Heart left ventricle (tissue), 16 donors: Measurements from ENCODE around the gene SHPK. TPM values are rescaled to one million over a fixed set of nuclear protein-coding genes. Genes with fewer than 3 reads are reported as not detected.

Source experiments
- ATAC-seq, 4 donors: fragments of 200-7000 bp; cut with Tn5 transposase; one replicate each; pipeline ENCODE4 v1.9.1; 2020 to 2022; ENCODE audit warnings: moderate library complexity in 4 of 4, mild to moderate bottlenecking in 3 of 4, moderate number of reproducible peaks in 1 of 4
- DNase-seq, 5 donors: peaks; one replicate each; pipeline ENCODE4 v3.0.0-alpha.2; 2020
- H3K27ac ChIP-seq, 12 donors: fragments of 200-600 bp; sonication (generic) in 4 of 12; one replicate each; pipeline versions ENCODE4 v1.5.0 to v1.8.0; 2016 to 2022; ENCODE audit warnings: mild to moderate bottlenecking in 2 of 12
- H3K27me3 ChIP-seq, 9 donors: fragments of 200-600 bp; sonication (generic) in 2 of 9; one replicate each; pipeline versions ENCODE4 v1.5.1 to v1.8.0; 2016 to 2022; ENCODE audit warnings: mild to moderate bottlenecking in 3 of 9
- H3K36me3 ChIP-seq, 9 donors: fragments of 200-600 bp; sonication (generic) in 2 of 9; one replicate each; pipeline versions ENCODE4 v1.5.0 to v1.8.0; 2018 to 2022; ENCODE audit warnings: mild to moderate bottlenecking in 2 of 9
- H3K4me1 ChIP-seq, 12 donors: fragments of 200-600 bp; sonication (generic) in 4 of 12; one replicate each; pipeline versions ENCODE4 v1.5.0 to v1.8.0; 2016 to 2022; ENCODE audit warnings: mild to moderate bottlenecking in 3 of 12
- H3K4me3 ChIP-seq, 12 donors: fragments of 200-600 bp; sonication (generic) in 4 of 12; one replicate each; pipeline versions ENCODE4 v1.5.0 to v1.8.0; 2017 to 2022; ENCODE audit warnings: mild to moderate bottlenecking in 9 of 12, moderate library complexity in 4 of 12
- H3K9me3 ChIP-seq, 12 donors: fragments of 200-600 bp; sonication (generic) in 4 of 12; one replicate each; pipeline versions ENCODE4 v1.5.0 to v1.8.0; 2016 to 2022; ENCODE audit warnings: mild to moderate bottlenecking in 1 of 12
- POLR2A ChIP-seq, 2 donors: fragments of 450-650 bp; IDR thresholded peaks; one replicate each; pipeline ENCODE4 v1.6.1; 2017; ENCODE audit warnings: antibody characterized with exemption in 2 of 2, mild to moderate bottlenecking in 2 of 2, moderate library complexity in 2 of 2
- WGBS, 4 donors: extraction: QIAGEN DNeasy Blood & Tissue Kit in 2 of 4; methylation state at CpG; one replicate each; pipeline versions ENCODE4 v1.1.5 to v1.1.7; 2013 to 2018; 5-methylcytosine and 5-hydroxymethylcytosine counted together
- intact Hi-C, 10 donors: fragments of 100-400 bp; cut with DNase I; formaldehyde crosslinking; loops; one replicate each; pipeline versions ENCODE4 v1.11.1 to v1.14.2; 2022
- polyA plus RNA-seq, 2 donors: library from polyadenylated mRNA; stranded (reverse); fragments of 200-250 nt; gene quantifications; one replicate each; pipeline ENCODE4 v1.2.3, GENCODE V29; 2013
- total RNA-seq, 9 donors: library from RNA; depleted of rRNA in 2 of 9; stranded (reverse); fragments of >200 nt in 2 of 9; fragmentation: NEBNext Ultra II Directional in 3 of 9; extraction: Animal tissue kit (Norgen Biotek cat#: 25700) in 3 of 9; gene quantifications; one replicate each; pipeline versions ENCODE4 v1.1.0 to v1.2.4, GENCODE V29; 2016 to 2023
- TF ChIP-seq, protein P1 (sequence below), 12 donors: fragments of 200-600 bp; sonication (generic) in 4 of 12; IDR thresholded peaks; one replicate each; pipeline versions ENCODE4 v1.5.0 to v1.8.0; 2018 to 2022; ENCODE audit warnings: antibody characterized with exemption in 12 of 12, mild to moderate bottlenecking in 5 of 12
- donor health status: ischemic (EF 13 %, LVEDD 7.1; RV severe dilation, severe dysfunction).
- donor health status: healthy with polysubstance abuse.
- donor health status: DM: no; HTN: yes; CAD: no.
- donor health status: DM: no; HTN: no; CAD: no.
- donor health status: ischemic (EF 25% LVEDD 6.9; RV normal size, moderate dysfunction).
- donor health status: ischemic (EF 25% LVEDD 5.7; RV mildly dilated, moderate dysfunction).
- donor health status: healthy.
- donor health status: DM: yes; HTN: yes; CAD: no.
- donor health status: ischemic (EF 35%, LVEDD 5.7; RV mildly dilated, moderate dysfunction).
- donor health status: nonischemic (EF 11% LVEDD 7.7; RV severe dilation, severe dysfunction).
- donor health status: DM: yes; HTN: yes; CAD: no.
- donor health status: PGD.
- donor health status: ischemic (EF 29% LVEDD 5.4; RV normal size, mild dysfunction).
- donor health status: nonischemic (EF 23%, LVEDD 6.1; RV moderate dilation, normal function).

SHPK gene
- total and polyA plus RNA-seq, 11 donors: 2.5 to 7.3 (median 3.6) TPM

DNA sequence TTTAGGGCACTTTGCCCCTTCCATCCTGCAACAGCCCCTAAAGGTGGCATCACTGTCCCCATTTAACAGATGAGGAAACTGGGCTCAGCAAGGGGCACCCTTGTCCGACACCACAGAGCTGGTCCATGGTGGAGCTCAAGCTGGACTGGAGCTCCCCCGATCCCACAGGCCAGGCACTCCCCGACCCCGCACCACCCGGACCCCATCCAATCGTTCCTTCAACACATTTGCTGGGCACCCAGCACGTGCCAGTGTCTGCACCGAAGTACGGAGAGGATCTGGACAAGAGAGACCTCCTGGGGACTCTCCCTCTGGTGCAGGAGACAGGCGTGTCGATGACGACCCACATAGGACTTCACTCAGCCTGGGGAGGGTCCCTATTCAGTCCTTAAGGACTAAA, 46.0 kb upstream of the SHPK start:
- no peak for DNase-seq
- Histone ChIP-seq H3K9me3 (no peaks in the 10 kb centered on the region), H3K27ac (no peak overlapping the region), H3K4me3 (no peak overlapping the region), H3K27me3 (peaks cover 0 to 20% (median 4%) of the 10 kb centered on the region in 9 donors), H3K4me1 (peaks cover 0 to 8% (median 0%) of the 10 kb centered on the region in 12 donors), H3K36me3 (peaks cover 0 to 4% (median 0%) of the 10 kb centered on the region in 9 donors)
- 77 to 88% (median 86%) methylated on average over 11 to 12 of the region's 12 CpGs for WGBS, 4 donors
- no peak for ATAC-seq
- intact Hi-C loops: no loop called here
- TF ChIP-seq, protein P1, sequence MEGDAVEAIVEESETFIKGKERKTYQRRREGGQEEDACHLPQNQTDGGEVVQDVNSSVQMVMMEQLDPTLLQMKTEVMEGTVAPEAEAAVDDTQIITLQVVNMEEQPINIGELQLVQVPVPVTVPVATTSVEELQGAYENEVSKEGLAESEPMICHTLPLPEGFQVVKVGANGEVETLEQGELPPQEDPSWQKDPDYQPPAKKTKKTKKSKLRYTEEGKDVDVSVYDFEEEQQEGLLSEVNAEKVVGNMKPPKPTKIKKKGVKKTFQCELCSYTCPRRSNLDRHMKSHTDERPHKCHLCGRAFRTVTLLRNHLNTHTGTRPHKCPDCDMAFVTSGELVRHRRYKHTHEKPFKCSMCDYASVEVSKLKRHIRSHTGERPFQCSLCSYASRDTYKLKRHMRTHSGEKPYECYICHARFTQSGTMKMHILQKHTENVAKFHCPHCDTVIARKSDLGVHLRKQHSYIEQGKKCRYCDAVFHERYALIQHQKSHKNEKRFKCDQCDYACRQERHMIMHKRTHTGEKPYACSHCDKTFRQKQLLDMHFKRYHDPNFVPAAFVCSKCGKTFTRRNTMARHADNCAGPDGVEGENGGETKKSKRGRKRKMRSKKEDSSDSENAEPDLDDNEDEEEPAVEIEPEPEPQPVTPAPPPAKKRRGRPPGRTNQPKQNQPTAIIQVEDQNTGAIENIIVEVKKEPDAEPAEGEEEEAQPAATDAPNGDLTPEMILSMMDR (IDR thresholded peaks at IDR 0.05): no peak
- no peak for TF ChIP-seq POLR2A (IDR thresholded peaks at IDR 0.05)

DNA sequence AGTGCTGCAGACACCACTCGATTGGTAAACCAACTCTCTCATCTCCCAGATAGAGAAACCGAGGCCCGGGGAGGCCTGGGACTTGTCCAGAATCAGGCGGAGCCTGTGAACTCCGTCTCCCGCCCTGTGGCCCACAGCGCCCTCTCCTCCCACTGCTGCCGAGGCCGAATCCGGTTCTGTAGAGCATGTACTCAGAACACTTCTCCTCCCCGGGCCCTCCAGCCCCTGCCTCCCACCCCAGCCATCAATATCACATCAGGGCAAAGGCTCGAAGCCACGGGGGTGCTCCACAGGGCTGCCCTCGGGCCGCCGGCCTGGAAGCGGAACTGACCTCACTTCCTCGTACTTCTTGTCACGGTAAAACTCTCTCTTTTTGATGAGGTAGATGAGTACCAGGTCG, 45.5 kb upstream of the SHPK start:
- ATAC-seq (no peak), DNase-seq (no peak)
- Histone ChIP-seq H3K9me3 (no peaks in the 10 kb centered on the region), H3K36me3 (peaks cover 0 to 4% (median 0%) of the 10 kb centered on the region in 9 donors), H3K27me3 (peaks cover 0 to 20% (median 4%) of the 10 kb centered on the region in 9 donors), H3K4me3 (no peak overlapping the region), H3K27ac (no peak overlapping the region), H3K4me1 (peaks cover 0 to 8% (median 0%) of the 10 kb centered on the region in 12 donors)
- TF ChIP-seq POLR2A (IDR thresholded peaks at IDR 0.05): no peak
- TF ChIP-seq, protein P1 (IDR thresholded peaks at IDR 0.05): no peak
- WGBS, 4 donors: 76 to 81% (median 78%) methylated on average over 14 to 20 of the region's 20 CpGs
- intact Hi-C loops: no loop called here

DNA sequence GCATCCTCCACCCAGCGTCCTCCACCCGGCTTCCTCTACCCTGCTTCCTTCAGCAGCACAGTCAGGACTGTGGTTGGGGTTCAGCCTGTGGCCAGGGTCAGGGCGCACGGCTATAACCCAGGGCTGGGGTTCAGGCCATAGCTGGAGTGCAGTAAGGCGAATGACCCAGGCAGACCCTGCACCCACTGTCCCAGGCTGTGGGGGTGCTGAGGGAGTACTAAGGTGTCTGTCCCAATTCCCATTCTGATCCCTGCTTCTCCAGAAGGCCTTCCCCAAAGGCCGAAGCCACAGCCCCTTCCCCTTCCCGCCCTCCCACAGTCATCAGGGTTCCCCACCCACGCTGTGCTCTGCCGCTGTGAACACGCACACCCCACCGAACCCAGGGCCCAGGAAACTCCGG, 45.0 kb upstream of the SHPK start:
- Histone ChIP-seq H3K4me3 (no peak overlapping the region), H3K9me3 (no peaks in the 10 kb centered on the region), H3K27me3 (peaks cover 0 to 20% (median 4%) of the 10 kb centered on the region in 9 donors), H3K36me3 (peaks cover 0 to 4% (median 0%) of the 10 kb centered on the region in 9 donors), H3K4me1 (peaks cover 0 to 8% (median 0%) of the 10 kb centered on the region in 12 donors), H3K27ac (no peak overlapping the region)
- ATAC-seq (no peak), DNase-seq (no peak)
- intact Hi-C loops: no loop called here
- 82 to 88% (median 85%) methylated on average over 11 to 12 of the region's 12 CpGs for WGBS, 4 donors
- TF ChIP-seq, protein P1 (IDR thresholded peaks at IDR 0.05): no peak
- no peak for TF ChIP-seq POLR2A (IDR thresholded peaks at IDR 0.05)

DNA sequence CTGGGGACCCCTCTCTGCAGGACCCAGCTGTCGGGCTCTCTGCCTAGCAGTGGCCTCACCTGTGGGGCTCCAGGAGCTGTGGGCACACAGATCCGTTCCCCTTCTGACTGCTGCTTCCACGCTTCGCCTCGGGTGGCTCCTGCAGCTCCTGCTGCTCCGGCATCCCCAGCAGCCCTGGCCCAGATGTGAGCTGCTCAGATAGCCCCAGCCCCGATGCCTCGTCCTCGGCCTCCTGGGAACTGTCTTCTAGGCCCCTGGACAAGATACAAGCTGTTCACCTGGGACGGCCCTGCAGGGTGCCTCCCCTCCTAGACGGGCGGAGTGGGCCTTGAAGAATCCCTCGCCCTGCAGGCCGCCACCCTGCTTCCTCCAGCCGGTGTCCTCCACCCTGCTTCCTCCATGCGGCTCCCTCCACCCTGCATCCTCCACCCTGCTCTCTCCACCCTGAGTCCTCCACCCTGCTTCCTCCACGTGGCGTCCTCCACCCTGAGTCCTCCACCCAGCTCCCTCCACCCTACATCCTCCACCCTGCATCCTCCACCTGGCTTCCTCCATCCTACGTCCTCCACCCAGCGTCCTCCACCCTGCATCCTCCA, 43.6 kb upstream of the SHPK start:
- no peak for TF ChIP-seq POLR2A (IDR thresholded peaks at IDR 0.05)
- TF ChIP-seq, protein P1 (IDR thresholded peaks at IDR 0.05): no peak
- DNase-seq (no peak), ATAC-seq (no peak)
- Histone ChIP-seq H3K27me3 (peaks cover 0 to 15% (median 0%) of the 10 kb centered on the region in 9 donors), H3K36me3 (peaks cover 0 to 4% (median 0%) of the 10 kb centered on the region in 9 donors), H3K4me1 (peaks cover 0 to 8% (median 0%) of the 10 kb centered on the region in 12 donors), H3K4me3 (no peak overlapping the region), H3K27ac (no peak overlapping the region), H3K9me3 (no peaks in the 10 kb centered on the region)
- intact Hi-C loops: no loop called here
- WGBS, 4 donors: 55 to 62% (median 60%) methylated on average over 16 to 20 of the region's 20 CpGs
